Right ventricle myocardium superior (tissue), 1 donor: Measurements from ENCODE around the gene EXOC7. TPM values are rescaled to one million over a fixed set of nuclear protein-coding genes. Genes with fewer than 3 reads are reported as not detected.

Source experiments
- ATAC-seq: fragments of 200-7000 bp; cut with Tn5 transposase; one replicate; pipeline ENCODE4 v1.9.1; 2020; ENCODE audit warnings: mild to moderate bottlenecking; ENCODE audit not compliant: poor library complexity
- DNase-seq: peaks from one replicate; pipeline ENCODE4 v3.0.0-alpha.2; 2020
- intact Hi-C: fragments of 100-400 bp; cut with DNase I; formaldehyde crosslinking; loops from one replicate; pipeline ENCODE4 v1.11.2; 2022
- total RNA-seq: library from RNA; stranded (reverse); fragmentation: NEBNext Ultra II Directional; extraction: Animal tissue kit (Norgen Biotek cat#: 25700); gene quantifications from one replicate; pipeline ENCODE4 v1.2.1, GENCODE V29; 2021
- donor health status: DM: no; HTN: yes; CAD: no; lungs with severe emphysema.

The EXOC7 gene
- total RNA-seq, 1 donor from 2014 or later, result 74.7 TPM

DNA sequence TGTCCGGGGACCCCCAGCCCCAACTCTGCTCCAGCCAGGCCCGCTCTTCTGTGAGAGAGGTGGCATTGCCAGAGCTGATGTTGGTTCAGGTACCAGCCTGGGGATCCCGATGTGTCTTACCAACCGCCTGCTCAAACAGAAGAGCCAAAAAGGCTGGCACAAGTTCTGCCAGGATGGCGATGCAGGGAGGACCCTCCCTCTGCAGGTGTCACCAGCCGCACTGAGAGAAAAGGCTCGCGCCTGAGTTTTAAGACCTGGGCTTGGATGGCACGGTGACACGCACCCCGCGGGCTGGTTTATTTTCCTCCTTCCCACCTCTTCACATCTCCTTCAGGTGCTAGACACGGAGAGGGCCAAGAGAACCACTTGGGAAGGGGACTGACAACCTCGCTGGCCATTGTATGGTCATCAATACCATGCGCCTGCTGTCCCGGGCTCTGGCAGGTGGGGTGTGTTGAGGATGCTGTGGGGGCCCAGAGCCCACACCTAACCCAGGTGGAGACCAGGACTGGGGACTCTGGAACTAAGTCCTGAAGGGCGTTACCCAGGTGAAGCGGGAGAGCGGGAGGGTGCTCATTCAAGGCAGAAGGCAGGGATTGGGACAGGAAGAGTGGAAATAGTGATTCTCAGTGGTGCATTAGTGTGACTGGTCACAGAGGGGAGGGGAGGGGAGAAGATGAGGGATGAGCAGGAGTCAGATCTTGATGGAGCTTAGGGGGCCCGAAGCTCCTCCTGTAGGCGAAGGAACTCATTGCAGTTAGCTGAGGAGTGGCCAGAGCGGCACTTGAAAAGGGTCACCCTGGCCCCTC, 21.2 kb upstream of the EXOC7 start:
- ATAC-seq, result no peak
- intact Hi-C loops, result loop anchor here (5.0 kb wide), 2 partner anchors 58 to 173 kb away; no protein-coding TSS in a partner anchor

GRCh38 chr17:76123749-76124581, 20.4 kb upstream of the EXOC7 start:
- no peak for ATAC-seq
- DNase-seq, result no peak
- intact Hi-C loops, result loop anchor here (5.0 kb wide), 2 partner anchors 58 to 173 kb away; no protein-coding TSS in a partner anchor

More for the DNA sequence above, 21.2 kb upstream of the EXOC7 start:
- DNase-seq, result no peak

DNA sequence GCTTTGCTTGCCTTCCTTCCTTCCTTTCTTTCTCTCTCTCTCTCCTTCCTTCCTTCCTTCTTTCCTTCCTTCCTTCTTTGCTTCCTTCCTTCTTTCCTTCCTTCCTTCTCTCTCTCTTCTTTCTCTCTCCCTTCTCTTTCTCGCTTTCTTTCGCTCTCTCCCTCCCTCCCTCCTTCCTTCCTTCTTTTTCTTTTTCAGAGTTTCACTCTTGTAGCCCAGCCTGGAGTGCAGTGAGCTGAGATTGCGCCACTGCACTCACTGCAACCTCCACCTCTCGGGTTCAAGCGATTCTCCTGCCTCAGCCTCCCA, 19.6 kb upstream of the EXOC7 start:
- ATAC-seq, result no peak
- intact Hi-C loops, result loop anchor here (5.0 kb wide), 2 partner anchors 59 to 174 kb away; no protein-coding TSS in a partner anchor
- no peak for DNase-seq

GRCh38 chr17:76122431-76123190, 19.0 kb upstream of the EXOC7 start:
- ATAC-seq, result no peak
- intact Hi-C loops, result loop anchor here (5.0 kb wide), 2 partner anchors 60 to 175 kb away; no protein-coding TSS in a partner anchor
- DNase-seq, result no peak

DNA sequence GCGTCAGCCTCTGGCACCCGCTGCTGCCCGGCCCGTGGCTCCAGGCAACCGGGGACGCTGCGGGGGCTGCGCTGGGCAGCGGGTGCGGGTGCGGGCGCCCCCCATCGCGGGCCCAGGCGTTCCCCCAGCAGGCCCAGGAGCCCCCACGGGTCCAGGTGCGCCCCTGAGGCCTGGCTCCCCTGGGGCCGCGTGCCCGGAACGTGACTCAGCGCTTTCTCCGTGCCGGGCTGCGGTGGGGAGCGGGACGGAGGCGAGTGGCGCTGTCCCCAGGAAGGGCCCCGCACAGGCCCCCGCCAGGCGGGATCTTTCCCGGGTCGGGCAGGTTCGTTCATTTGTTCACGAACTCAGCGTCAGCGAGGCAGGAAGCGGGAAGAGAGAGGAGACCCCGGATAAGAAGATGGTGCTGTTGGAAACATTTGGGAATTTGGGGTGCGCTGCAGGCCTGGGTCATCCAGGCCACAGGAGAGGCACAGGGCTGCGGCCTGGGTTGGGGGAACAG, 18.4 kb upstream of the EXOC7 start:
- no peak for DNase-seq
- ATAC-seq, result peak; percentile 54
- intact Hi-C loops, result loop anchor here (2.0 to 5.0 kb wide), 3 partner anchors 60 to 175 kb away; no protein-coding TSS in a partner anchor

DNA sequence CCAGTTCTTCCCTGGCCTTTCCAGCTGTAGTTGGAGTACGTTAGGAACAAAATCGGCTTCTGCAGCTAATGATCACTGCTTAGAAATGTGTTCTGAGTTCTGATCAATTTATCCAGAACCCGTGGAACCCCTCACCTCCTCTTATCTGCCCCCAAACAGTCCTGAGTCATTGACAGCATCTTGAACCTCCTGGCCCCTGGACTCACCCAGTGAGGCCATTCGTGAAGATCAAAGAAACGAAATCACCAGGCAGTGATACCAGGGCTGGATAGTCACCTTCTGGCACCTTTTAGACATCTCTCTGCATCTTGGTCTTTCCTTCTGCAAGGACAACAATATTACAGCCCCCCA, 17.0 kb upstream of the EXOC7 start:
- intact Hi-C loops, result loop anchor here (2.0 to 5.0 kb wide), 3 partner anchors 62 to 177 kb away; no protein-coding TSS in a partner anchor
- ATAC-seq, result no peak

GRCh38 chr17:76119409-76120371, 16.1 kb upstream of the EXOC7 start:
- ATAC-seq (no peak), DNase-seq (no peak)
- intact Hi-C loops, result loop anchor here (2.0 to 5.0 kb wide), 3 partner anchors 63 to 178 kb away; no protein-coding TSS in a partner anchor

More for the DNA sequence above, 17.0 kb upstream of the EXOC7 start:
- DNase-seq, result no peak

- DNase-seq (no peak), ATAC-seq (no peak)
- intact Hi-C loops, result no loop called here
These were observed 11.7 kb upstream of the EXOC7 start for GRCh38 chr17:76115138-76115754.

DNA sequence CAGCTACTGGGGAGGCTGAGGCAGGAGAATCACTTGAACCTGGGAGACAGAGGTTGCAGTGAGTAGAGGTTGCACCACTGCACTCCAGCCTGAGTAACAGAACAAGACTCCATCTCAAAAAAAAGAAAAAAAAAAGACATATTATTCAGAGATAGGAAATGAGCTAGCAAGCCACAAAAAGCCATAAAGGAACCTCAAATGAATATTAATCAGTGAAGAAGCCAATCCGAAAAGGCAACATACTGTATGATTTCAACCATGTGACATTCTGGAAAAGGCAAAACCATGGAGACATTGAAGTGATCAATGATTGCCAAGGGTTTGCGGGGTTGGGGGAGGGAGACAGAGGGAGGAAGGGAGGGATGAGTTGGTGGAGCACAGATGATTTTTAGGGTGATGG, 8.4 kb upstream of the EXOC7 start:
- no peak for DNase-seq
- intact Hi-C loops, result no loop called here
- no peak for ATAC-seq

- no peak for ATAC-seq
- DNase-seq, result no peak
- intact Hi-C loops, result no loop called here
These were observed 3.9 kb upstream of the EXOC7 start for GRCh38 chr17:76107509-76107908.

GRCh38 chr17:76106703-76107102, 3.1 kb upstream of the EXOC7 start:
- no peak for ATAC-seq
- no peak for DNase-seq
- intact Hi-C loops, result no loop called here

DNA sequence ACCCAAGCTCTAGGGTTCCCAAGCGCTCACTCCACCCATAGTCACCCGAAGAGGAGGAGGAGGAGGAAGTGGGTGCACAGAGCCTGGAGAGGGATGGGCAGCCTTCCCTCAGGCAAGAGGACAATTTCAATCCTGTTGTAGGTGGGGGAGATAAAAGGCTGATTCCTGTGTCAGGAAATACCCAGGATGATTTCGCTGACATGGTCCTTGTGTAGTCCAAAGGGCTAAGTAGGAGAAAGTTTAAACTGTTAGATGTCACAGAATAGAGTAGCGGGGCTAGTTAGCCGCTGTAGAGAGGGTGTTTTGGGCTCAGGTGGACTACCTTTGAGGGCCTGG, 1.3 kb upstream of the EXOC7 start:
- intact Hi-C loops, result no loop called here
- no peak for DNase-seq
- ATAC-seq, result no peak

DNA sequence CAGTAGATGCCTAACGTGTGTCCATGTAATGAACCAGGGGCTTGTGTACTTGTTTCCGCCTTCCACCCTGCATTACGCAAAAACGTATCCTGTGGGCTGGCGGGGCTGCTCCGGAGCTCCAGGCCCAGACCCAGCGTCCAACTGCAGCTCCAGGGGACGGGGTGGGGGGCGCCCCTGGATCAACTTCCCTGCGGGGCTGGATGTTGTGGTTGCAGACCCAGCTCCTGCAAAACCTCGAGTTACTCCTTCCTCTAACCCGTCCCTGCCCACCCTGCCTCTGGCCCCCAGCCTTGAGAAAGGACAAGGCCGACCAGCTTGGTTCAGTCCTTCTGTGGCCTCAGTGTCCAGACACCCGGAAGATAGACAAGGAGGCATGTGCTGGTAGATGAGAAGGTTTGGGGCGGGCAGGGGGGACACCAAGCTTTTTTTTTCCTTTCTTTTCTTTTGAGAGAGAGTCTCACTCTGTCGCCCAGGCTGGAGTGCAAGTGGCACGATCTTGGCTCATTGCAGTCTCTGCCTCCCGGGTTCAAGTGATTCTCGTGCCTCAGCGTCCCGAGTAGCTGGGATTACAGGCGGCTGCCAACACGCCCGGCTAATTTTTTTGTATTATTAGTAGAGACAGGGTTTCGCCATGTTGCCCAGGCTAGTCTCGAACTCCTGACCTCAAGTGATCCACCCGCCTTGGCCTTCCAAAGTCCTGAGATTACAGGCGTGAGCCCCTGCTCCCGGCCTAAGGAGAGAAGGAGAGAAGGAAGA, 731 bp upstream of the EXOC7 start:
- no peak for DNase-seq
- ATAC-seq, result peak; percentile 9
- intact Hi-C loops, result no loop called here

DNA sequence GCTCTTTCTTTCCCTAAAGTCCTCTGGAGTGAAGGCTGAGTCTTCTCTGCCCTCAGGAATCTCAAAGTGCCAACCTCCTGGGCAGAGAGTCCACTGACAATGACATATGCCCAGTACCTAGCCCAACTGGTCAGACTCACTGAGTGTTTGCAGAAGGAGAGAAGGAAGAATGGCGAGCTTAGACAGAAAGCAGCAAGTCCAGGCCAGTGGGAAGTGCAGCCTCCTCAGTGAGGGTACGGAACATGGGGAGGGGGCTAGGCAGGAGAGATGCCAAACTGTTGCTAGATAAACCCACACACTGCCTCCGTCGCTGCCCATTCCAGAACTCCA, 678 bp downstream of the EXOC7 start:
- ATAC-seq, result no peak
- DNase-seq, result no peak
- intact Hi-C loops, result no loop called here

DNA sequence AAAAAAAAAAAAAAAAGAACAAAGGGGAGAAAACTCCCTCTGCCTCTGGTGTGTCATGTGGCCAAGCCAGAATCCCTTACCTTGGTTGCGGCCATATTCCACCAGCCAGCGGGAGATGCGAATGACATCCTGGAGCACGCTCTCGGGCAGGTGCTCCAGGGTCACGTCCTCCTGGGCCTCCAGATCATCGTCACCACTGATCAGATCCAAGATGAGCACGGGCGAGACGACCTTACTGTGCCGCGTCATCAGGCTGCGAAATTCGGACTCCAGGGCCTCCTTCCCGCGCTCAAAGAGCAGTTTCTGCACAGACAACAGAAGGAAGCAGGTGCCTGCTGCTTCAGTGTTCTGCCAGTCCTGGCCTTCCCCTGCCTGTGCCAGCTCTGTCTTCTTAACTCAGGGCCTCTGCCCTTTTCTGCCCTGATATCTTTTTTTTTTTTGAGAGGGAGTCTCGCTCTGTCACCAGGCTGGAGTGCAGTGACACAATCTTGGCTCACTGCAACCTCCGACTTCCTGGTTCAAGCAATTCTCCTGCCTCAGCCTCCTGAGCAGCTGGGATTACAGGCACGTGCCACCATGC, 5.8 kb downstream of the EXOC7 start:
- intact Hi-C loops, result no loop called here
- ATAC-seq (peak; percentile 40), DNase-seq (no peak)

- ATAC-seq, result no peak
- intact Hi-C loops, result no loop called here
- DNase-seq, result no peak
These were observed 7.6 kb downstream of the EXOC7 start for GRCh38 chr17:76095943-76096342.

DNA sequence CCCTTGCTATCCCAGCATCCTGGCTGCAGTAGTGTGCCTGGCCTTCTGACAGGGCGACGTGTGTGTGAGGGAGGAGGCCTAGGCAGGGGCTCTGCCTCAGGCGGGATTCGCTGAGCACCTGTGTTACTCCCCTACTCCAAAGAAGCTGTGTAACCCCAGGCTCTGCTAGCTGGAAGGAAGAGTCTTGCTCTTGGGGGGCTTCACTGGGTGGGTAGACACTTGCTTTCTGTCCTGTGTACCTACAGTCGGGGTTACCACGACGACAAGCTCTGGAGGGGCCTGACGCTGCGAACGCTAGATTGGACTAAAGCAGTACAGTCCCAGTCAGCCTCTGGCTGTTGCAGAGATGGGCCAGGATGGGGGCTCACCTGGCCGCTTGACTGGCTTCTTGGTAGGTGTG, 9.5 kb downstream of the EXOC7 start:
- ATAC-seq, result no peak

More for the DNA sequence above, 9.5 kb downstream of the EXOC7 start:
- no peak for DNase-seq
- intact Hi-C loops, result no loop called here
